Activated T-cell treated with anti-CD3 and anti-CD28 coated beads, Interleukin-2, amount 50 U/mL, for 4 hours (primary cell): ENCODE results near the gene SCAPER. TPM values are rescaled to one million over a fixed set of nuclear protein-coding genes. Genes with fewer than 3 reads are reported as not detected.
"Not testable (repeated sequence)": the region's sequence is repeated elsewhere in the genome, so short reads cannot be mapped to it uniquely, and the experiment has no call there.

Experiments used
- ATAC-seq, 2 donors: fragments of 200-7000 bp; cut with Tn5 transposase; one replicate each; pipeline ENCODE4 v1.10.0; 2021
- DNase-seq: peaks from one replicate; pipeline ENCODE4 v3.0.0-alpha.2; 2020
- H3K27me3 Mint-ChIP-seq: one replicate; pipeline ENCODE4 v1.8.0; 2021; ENCODE audit warnings: low read depth, mixed read lengths
- H3K36me3 Mint-ChIP-seq: one replicate; pipeline ENCODE4 v1.8.0; 2022; ENCODE audit warnings: mixed read lengths; ENCODE audit not compliant: insufficient read depth
- H3K4me1 Mint-ChIP-seq: one replicate; pipeline ENCODE4 v1.8.0; 2021; ENCODE audit warnings: low read depth, mixed read lengths
- H3K4me3 Mint-ChIP-seq: one replicate; pipeline ENCODE4 v1.8.0; 2021; ENCODE audit warnings: mild to moderate bottlenecking, moderate library complexity, mixed read lengths
- H3K9me3 Mint-ChIP-seq: one replicate; pipeline ENCODE4 v1.8.0; 2021; ENCODE audit warnings: mixed read lengths
- total RNA-seq, 3 donors: library from RNA; stranded (reverse); gene quantifications; one replicate each; pipeline ENCODE4 v1.2.1, GENCODE V29; 2021

SCAPER gene
- total RNA-seq, 3 donors from 2014 or later = 13.0 to 14.8 (median 14.8) TPM

- ATAC-seq = no peak
Observed at GRCh38 chr15:76930831-76931396, 25.8 kb upstream of the SCAPER start.

DNA sequence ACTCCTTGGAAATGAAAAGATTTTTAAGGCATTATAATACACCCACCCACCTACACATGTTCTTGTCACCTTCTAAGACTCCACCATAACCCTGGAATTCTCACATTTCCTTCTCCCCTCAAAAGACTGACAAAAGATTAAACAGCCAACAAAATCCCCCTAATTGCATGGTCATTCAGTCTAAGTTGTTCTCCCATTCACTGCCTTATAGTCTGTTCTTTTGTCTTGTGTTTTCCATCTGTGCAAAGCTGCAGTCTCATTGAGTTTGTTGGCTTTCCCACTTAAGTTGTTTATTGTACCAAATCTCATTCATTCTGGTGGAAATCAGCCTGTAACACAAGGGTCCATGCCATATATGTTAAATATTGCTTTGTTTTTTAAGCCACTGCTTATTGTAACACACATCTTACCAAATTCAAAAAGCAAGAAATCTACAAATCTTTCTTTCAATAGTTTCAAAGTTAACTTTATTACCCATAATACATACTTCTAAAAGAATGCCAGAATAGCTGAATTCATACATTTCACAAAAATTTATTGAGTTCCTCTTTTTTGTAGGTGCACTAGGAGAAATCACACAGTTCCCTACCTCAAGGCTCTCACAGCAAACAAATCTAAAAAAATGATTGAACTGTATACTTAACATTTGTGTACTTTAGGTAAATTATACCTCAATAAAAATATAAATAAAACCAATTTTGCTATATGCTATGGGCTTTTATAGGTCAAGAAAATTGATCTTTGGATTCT lies 24.0 kb upstream of the SCAPER start:
- H3K4me3 Mint-ChIP-seq = no peak overlapping the region
- no peak for DNase-seq
- H3K4me1 Mint-ChIP-seq = peaks cover 22% of the 10 kb centered on the region
- H3K27me3 Mint-ChIP-seq = no peaks in the 10 kb centered on the region
- no peak for ATAC-seq
- H3K9me3 Mint-ChIP-seq = no peaks in the 10 kb centered on the region
- peaks cover 4% of the 10 kb centered on the region for H3K36me3 Mint-ChIP-seq

More at GRCh38 chr15:76930831-76931396, 25.8 kb upstream of the SCAPER start:
- Mint-ChIP-seq H3K4me3 (peak overlapping the region; percentile 87), H3K27me3 (no peaks in the 10 kb centered on the region), H3K9me3 (no peaks in the 10 kb centered on the region), H3K36me3 (peaks cover 15% of the 10 kb centered on the region), H3K4me1 (peaks cover 32% of the 10 kb centered on the region)
- DNase-seq = no peak

DNA sequence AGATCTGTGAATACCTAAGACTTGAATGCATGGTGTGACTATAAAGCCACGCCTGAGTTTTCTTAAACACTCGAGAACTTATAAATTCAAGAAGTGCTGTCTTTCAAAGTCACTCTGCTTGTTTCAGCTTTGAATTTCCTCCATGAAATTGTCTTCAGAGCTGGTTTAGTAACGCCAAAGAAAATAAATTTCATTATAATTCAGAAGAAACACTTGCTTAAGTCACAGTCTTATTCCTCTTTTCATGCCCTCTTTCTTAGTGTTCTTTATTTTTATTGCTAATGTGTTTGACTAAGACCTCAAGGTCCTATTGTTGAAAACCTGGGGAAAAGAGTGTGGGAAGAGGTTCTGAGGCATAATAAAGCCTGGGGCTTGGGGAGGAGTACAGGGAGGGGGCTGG lies 23.1 kb upstream of the SCAPER start:
- Mint-ChIP-seq H3K4me1 (peaks cover 19% of the 10 kb centered on the region), H3K9me3 (no peaks in the 10 kb centered on the region), H3K36me3 (peaks cover 3% of the 10 kb centered on the region), H3K4me3 (no peak overlapping the region), H3K27me3 (peaks cover 1% of the 10 kb centered on the region)
- no peak for ATAC-seq
- no peak for DNase-seq

DNA sequence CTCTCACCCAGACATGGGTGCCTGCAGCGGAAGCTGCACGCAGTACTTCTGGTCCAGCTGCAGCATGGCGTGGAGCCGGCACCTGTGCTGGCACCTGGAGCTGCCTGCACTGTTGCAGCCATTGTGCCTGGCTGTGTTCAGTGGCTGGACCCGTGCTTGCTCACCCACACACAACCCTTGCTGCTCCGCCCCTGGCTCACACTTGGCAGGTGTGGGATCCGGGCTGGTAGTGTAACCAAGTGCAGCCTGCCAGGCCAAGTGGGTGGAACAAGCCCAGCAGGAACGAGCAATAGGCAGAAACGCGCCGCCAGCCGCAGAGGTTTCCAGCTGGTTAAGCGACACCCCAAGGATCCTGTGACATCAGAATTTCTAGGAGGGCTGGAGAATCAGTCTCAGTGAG lies 11.2 kb upstream of the SCAPER start:
- Mint-ChIP-seq H3K4me3 (no peak overlapping the region), H3K27me3 (peaks cover 16% of the 10 kb centered on the region), H3K4me1 (no peaks in the 10 kb centered on the region), H3K9me3 (no peaks in the 10 kb centered on the region), H3K36me3 (no peaks in the 10 kb centered on the region)
- ATAC-seq (no peak), DNase-seq (no peak)

- ATAC-seq (no peak), DNase-seq (no peak)
- Mint-ChIP-seq H3K27me3 (peaks cover 9% of the 10 kb centered on the region), H3K36me3 (no peaks in the 10 kb centered on the region), H3K4me3 (no peak overlapping the region), H3K4me1 (no peaks in the 10 kb centered on the region), H3K9me3 (no peaks in the 10 kb centered on the region)
Observed at GRCh38 chr15:76913737-76914136, 8.6 kb upstream of the SCAPER start.

GRCh38 chr15:76912430-76912829 lies 7.3 kb upstream of the SCAPER start:
- Mint-ChIP-seq H3K27me3 (peaks cover 9% of the 10 kb centered on the region), H3K4me3 (no peak overlapping the region), H3K4me1 (no peaks in the 10 kb centered on the region), H3K36me3 (no peaks in the 10 kb centered on the region), H3K9me3 (no peaks in the 10 kb centered on the region)
- ATAC-seq (no peak), DNase-seq (no peak)

GRCh38 chr15:76905855-76906254 lies 715 bp upstream of the SCAPER start:
- no peaks in the 10 kb centered on the region for H3K9me3 Mint-ChIP-seq
- DNase-seq = no peak
- H3K4me3 Mint-ChIP-seq = peak overlapping the region; percentile 90
- no peak for ATAC-seq
- H3K36me3 Mint-ChIP-seq = no peaks in the 10 kb centered on the region
- peaks cover 31% of the 10 kb centered on the region for H3K4me1 Mint-ChIP-seq
- H3K27me3 Mint-ChIP-seq = no peaks in the 10 kb centered on the region

DNA sequence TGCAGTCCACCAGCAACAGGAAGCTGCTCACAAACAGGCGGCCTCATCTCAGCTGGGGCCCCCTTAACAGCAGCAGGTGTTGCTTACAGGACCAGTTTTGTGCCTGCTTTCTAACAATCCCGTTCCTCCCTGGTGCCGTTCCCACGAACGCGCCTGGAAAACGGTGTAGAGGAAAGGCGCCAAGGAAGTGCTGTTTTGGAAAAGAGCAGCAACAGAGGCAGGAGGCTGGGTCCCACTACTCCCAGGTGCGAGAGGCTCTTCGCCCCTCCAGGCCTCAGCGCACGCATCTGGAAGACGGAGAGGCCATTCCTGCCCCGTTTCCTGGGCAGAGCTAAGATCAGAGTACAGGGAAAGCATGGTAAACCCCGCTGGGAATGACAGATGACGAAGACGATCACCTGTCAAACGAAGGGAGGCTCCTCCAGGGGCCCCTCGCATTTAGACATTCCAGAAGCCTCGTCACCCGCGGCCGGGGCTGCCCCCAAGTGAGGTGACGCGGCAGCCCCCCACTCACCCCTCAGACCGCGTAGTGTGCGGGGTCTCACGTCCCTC lies 603 bp downstream of the SCAPER start:
- no peak for DNase-seq
- no peaks in the 10 kb centered on the region for H3K36me3 Mint-ChIP-seq
- peak; percentile 1 to 55 for ATAC-seq
- H3K27me3 Mint-ChIP-seq = no peaks in the 10 kb centered on the region
- H3K9me3 Mint-ChIP-seq = no peaks in the 10 kb centered on the region
- H3K4me3 Mint-ChIP-seq = peak overlapping the region; percentile 90
- H3K4me1 Mint-ChIP-seq = peaks cover 31% of the 10 kb centered on the region

DNA sequence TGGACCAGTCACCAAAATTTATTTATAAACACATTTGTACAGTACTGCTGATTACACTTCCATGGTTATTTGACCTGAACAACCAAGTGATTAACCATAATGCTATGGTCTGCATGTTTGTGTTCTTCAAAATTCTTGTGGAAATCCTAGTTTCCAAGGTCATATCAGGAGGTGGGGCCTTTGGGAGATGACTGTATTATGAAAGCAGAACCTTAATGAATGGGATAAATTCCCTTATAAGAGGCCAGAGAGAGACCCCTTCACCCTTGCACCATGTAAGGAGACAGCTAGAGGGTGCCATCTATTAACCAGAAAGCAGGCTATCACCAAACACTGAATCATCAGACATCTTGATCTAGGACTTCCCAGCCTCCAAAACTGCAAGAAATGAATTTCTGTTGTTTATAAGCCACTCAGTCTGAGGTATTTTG lies 1.9 kb downstream of the SCAPER start:
- DNase-seq = no peak
- peak overlapping the region; percentile 90 for H3K4me3 Mint-ChIP-seq
- H3K27me3 Mint-ChIP-seq = no peaks in the 10 kb centered on the region
- H3K36me3 Mint-ChIP-seq = no peaks in the 10 kb centered on the region
- H3K9me3 Mint-ChIP-seq = no peaks in the 10 kb centered on the region
- H3K4me1 Mint-ChIP-seq = peaks cover 31% of the 10 kb centered on the region
- no peak for ATAC-seq

- Mint-ChIP-seq H3K4me1 (peaks cover 31% of the 10 kb centered on the region), H3K4me3 (no peak overlapping the region)
- ATAC-seq = no peak
Observed at GRCh38 chr15:76901965-76902364, 3.2 kb downstream of the SCAPER start.

DNA sequence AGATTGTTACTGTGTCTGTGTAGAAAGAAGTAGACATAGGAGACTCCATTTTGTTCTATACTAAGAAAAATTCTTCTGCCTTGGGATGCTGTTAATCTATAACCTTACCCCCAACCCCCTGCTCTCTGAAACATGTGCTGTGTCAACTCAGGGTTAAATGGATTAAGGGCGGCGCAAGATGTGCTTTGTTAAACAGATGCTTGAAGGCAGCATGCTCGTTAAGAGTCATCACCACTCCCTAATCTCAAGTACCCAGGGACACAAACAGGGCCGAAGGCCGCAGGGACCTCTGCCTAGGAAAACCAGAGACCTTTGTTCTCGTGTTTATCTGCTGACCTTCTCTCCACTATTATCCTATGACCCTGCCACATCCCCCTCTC lies 5.2 kb downstream of the SCAPER start:
- H3K9me3 Mint-ChIP-seq, H3K36me3 Mint-ChIP-seq, H3K4me3 Mint-ChIP-seq, H3K27me3 Mint-ChIP-seq, DNase-seq, ATAC-seq: not testable (repeated sequence)
- H3K4me1 Mint-ChIP-seq = peaks cover 20% of the 10 kb centered on the region

More at GRCh38 chr15:76901965-76902364, 3.2 kb downstream of the SCAPER start:
- H3K27me3 Mint-ChIP-seq = no peaks in the 10 kb centered on the region
- no peaks in the 10 kb centered on the region for H3K36me3 Mint-ChIP-seq
- H3K9me3 Mint-ChIP-seq = no peaks in the 10 kb centered on the region
- no peak for DNase-seq

GRCh38 chr15:76899176-76899930 lies 5.8 kb downstream of the SCAPER start:
- not testable (repeated sequence) for H3K27me3 Mint-ChIP-seq, DNase-seq, ATAC-seq, H3K36me3 Mint-ChIP-seq, H3K4me3 Mint-ChIP-seq, H3K9me3 Mint-ChIP-seq
- peaks cover 22% of the 10 kb centered on the region for H3K4me1 Mint-ChIP-seq

- DNase-seq (no peak), ATAC-seq (no peak)
- H3K4me3 Mint-ChIP-seq = no peak overlapping the region
- H3K27me3 Mint-ChIP-seq = no peaks in the 10 kb centered on the region
- no peaks in the 10 kb centered on the region for H3K9me3 Mint-ChIP-seq
- H3K4me1 Mint-ChIP-seq = peaks cover 12% of the 10 kb centered on the region
- H3K36me3 Mint-ChIP-seq = peaks cover 13% of the 10 kb centered on the region
Observed at GRCh38 chr15:76898102-76898501, 7.0 kb downstream of the SCAPER start.

GRCh38 chr15:76894174-76894573 lies 11.0 kb downstream of the SCAPER start:
- Mint-ChIP-seq H3K4me1 (peaks cover 24% of the 10 kb centered on the region), H3K27me3 (no peaks in the 10 kb centered on the region), H3K4me3 (no peak overlapping the region), H3K9me3 (peaks cover 5% of the 10 kb centered on the region), H3K36me3 (peaks cover 29% of the 10 kb centered on the region)
- DNase-seq = no peak
- ATAC-seq = no peak
